ENCODE results near the gene CYTH1. TPM values are rescaled to one million over a fixed set of nuclear protein-coding genes. Genes with fewer than 3 reads are reported as not detected.

The CYTH1 gene
- total and polyA plus RNA-seq, 10 of the 15 experiments (the other 5 are each of a cell fraction or from before 2014, with no cell fraction given), result 6.6 to 188 (median 145) TPM

DNA sequence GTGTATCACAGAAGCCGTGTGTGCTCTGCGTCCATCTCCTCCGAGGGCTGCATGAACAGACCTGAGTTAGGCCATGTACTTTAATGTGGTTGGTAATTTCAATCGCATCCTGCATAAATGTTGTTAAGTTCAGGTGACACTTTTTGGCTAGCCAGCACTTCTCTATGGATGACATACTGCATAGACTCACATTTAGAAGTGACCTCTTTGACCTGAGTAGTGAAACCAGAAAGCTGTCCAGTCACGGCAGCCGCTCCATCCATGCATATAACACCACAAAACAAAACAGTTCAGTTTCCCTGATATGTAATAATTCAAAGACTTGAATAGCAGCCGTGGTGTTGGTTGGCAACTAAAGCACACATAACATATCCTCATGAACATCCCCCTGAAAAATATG, 94.1 kb downstream of the CYTH1 start (continued):
- TF ChIP-seq ZZZ3 (IDR thresholded peaks at IDR 0.05; ENCODE audit: control insufficient read depth, insufficient read length, low read depth), result no peak
- no peak for TF ChIP-seq NFYA (IDR thresholded peaks at IDR 0.05; ENCODE audit: borderline replicate concordance, low read depth, low read length)
- TF ChIP-seq PRDM15 (CRISPR knock-in tag; IDR thresholded peaks at IDR 0.05), result no peak
- TF ChIP-seq ASH2L (IDR thresholded peaks at IDR 0.05; ENCODE audit: borderline replicate concordance, low read depth), result no peak
- TF ChIP-seq KAT2A (conservative IDR thresholded peaks at IDR 0.05; ENCODE audit: control insufficient read depth, low read depth, low read length), result no peak
- TF ChIP-seq, protein P1, sequence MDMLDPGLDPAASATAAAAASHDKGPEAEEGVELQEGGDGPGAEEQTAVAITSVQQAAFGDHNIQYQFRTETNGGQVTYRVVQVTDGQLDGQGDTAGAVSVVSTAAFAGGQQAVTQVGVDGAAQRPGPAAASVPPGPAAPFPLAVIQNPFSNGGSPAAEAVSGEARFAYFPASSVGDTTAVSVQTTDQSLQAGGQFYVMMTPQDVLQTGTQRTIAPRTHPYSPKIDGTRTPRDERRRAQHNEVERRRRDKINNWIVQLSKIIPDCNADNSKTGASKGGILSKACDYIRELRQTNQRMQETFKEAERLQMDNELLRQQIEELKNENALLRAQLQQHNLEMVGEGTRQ (IDR thresholded peaks at IDR 0.05; ENCODE audit: borderline replicate concordance, low read depth, low read length), result no peak
- peak; percentile 63; the same call in 1 of the 2 replicates for TF ChIP-seq MXI1 (IDR thresholded peaks at IDR 0.05; ENCODE audit: low read depth, low read length)
- peak; percentile 9; the same call in 1 of the 2 replicates for TF ChIP-seq POLR2A (IDR thresholded peaks at IDR 0.05; ENCODE audit: low read depth, low read length)
- TF ChIP-seq, protein P2, sequence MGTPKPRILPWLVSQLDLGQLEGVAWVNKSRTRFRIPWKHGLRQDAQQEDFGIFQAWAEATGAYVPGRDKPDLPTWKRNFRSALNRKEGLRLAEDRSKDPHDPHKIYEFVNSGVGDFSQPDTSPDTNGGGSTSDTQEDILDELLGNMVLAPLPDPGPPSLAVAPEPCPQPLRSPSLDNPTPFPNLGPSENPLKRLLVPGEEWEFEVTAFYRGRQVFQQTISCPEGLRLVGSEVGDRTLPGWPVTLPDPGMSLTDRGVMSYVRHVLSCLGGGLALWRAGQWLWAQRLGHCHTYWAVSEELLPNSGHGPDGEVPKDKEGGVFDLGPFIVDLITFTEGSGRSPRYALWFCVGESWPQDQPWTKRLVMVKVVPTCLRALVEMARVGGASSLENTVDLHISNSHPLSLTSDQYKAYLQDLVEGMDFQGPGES (IDR thresholded peaks at IDR 0.05), result no peak
- no peak; the same call in 1 of the 2 replicates for TF ChIP-seq EED (IDR thresholded peaks at IDR 0.05; ENCODE audit: low read depth)
- TF ChIP-seq BACH1 (IDR thresholded peaks at IDR 0.05; ENCODE audit: borderline replicate concordance), result no peak
- TF ChIP-seq ESRRA (IDR thresholded peaks at IDR 0.05; ENCODE audit: low read length), result no peak
- TF ChIP-seq RAD51 (IDR thresholded peaks at IDR 0.05), result no peak
- no peak for TF ChIP-seq YY1 (IDR thresholded peaks at IDR 0.05; ENCODE audit: low read depth, low read length)
- TF ChIP-seq RCOR1 (conservative IDR thresholded peaks at IDR 0.05; ENCODE audit: low read depth, low read length), result no peak
- TF ChIP-seq ATF3 (IDR thresholded peaks at IDR 0.05; ENCODE audit: borderline replicate concordance, extremely low read depth, low read depth, low read length), result no peak
- peak; percentile 80; the same call in 1 of the 2 replicates for TF ChIP-seq NFIC (IDR thresholded peaks at IDR 0.05; ENCODE audit: low read depth, low read length)
- no peak for TF ChIP-seq USF1 (IDR thresholded peaks at IDR 0.05; ENCODE audit: borderline replicate concordance, extremely low read length, insufficient read depth, low read depth, low read length)
- no peak for TF ChIP-seq BMI1 (IDR thresholded peaks at IDR 0.05; ENCODE audit: borderline replicate concordance)
- TF ChIP-seq TARDBP (IDR thresholded peaks at IDR 0.05; ENCODE audit: borderline replicate concordance), result no peak
- TF ChIP-seq CHD2 (IDR thresholded peaks at IDR 0.05; ENCODE audit: borderline replicate concordance, low read depth, low read length), result no peak; the same call in 1 of the 2 replicates
- no peak for TF ChIP-seq JUNB (IDR thresholded peaks at IDR 0.05)

Data from GM12878 (cell line).